ENCODE measurements around the gene TRPM2. TPM values are rescaled to one million over a fixed set of nuclear protein-coding genes. Genes with fewer than 3 reads are reported as not detected.

Gene TRPM2
- total and polyA plus RNA-seq, 2 of the 8 experiments (the other 6 are each of a cell fraction or from before 2014, with no cell fraction given): 0.27 to 0.28 TPM

GRCh38 chr21:44445145-44445812, 91.9 kb downstream of the TRPM2 start:
- Histone ChIP-seq H3K4ac (replicated peaks; ENCODE audit: insufficient read length, low read depth, low read length) (no peak overlapping the region), H3K9ac (replicated peaks in 1 of 4; ENCODE audit: extremely low read depth in 1 of 4, low read depth in 3 of 4, low read length in 3 of 4) (no peak overlapping the region), H3K9me3 (ENCODE audit: insufficient read depth in 2 of 2, low read depth in 1 of 2, low read length in 1 of 2) (no peaks in the 10 kb centered on the region), H3K23ac (ENCODE audit: insufficient read length) (no peak overlapping the region), H3K18ac (ENCODE audit: extremely low read depth, low read length) (no peak overlapping the region), H2AFZ (ENCODE audit: low read length) (no peak overlapping the region), H3K79me2 (ENCODE audit: control insufficient read depth in 1 of 2, insufficient read depth in 2 of 2, low read length in 2 of 2) (no peaks in the 10 kb centered on the region), H4K8ac (ENCODE audit: extremely low read depth, insufficient read depth, low read length) (no peak overlapping the region), H3K79me1 (ENCODE audit: low read depth, low read length) (no peaks in the 10 kb centered on the region), H3K14ac (ENCODE audit: insufficient read length) (no peak overlapping the region), H4K5ac (ENCODE audit: insufficient read length, low read depth, low read length) (no peak overlapping the region), H2BK5ac (ENCODE audit: low read depth, low read length) (no peak overlapping the region), H3K4me3 (ENCODE audit: extremely low read depth in 1 of 4, insufficient read depth in 2 of 4, low read depth in 3 of 4, low read length in 4 of 4) (no peak overlapping the region), H3K4me2 (ENCODE audit: insufficient read depth in 1 of 2, low read depth in 2 of 2, low read length in 2 of 2) (no peak overlapping the region), H3K27ac (ENCODE audit: low read depth, low read length) (no peak overlapping the region), H4K20me1 (replicated peaks in 1 of 2; ENCODE audit: control insufficient read depth in 1 of 2, insufficient read depth in 2 of 2, low read length in 2 of 2) (no peaks in the 10 kb centered on the region), H2AK5ac (ENCODE audit: low read depth, low read length) (no peak overlapping the region), H3K36me3 (ENCODE audit: control insufficient read depth in 2 of 4, insufficient read depth in 4 of 4, low read length in 3 of 4) (no peaks in the 10 kb centered on the region), H4K91ac (replicated peaks; ENCODE audit: insufficient read length, low read length) (no peak overlapping the region), H3K56ac (replicated peaks; ENCODE audit: insufficient read length, low read depth, low read length) (no peak overlapping the region), H3K27me3 (replicated peaks in 1 of 4; ENCODE audit: control insufficient read depth in 3 of 4, extremely low read depth in 1 of 4, insufficient read depth in 3 of 4, low read length in 3 of 4) (no peaks in the 10 kb centered on the region), H3K4me1 (replicated peaks in 1 of 4; ENCODE audit: control insufficient read depth in 3 of 4, insufficient read depth in 4 of 4, low read length in 3 of 4) (no peaks in the 10 kb centered on the region; a peak in 1 of 7 replicates), H2BK12ac (ENCODE audit: low read depth, low read length) (no peak overlapping the region), H2BK120ac (replicated peaks; ENCODE audit: low read depth, low read length) (no peak overlapping the region), H2BK15ac (ENCODE audit: low read length) (no peak overlapping the region), H2BK20ac (ENCODE audit: low read length) (no peak overlapping the region), H3K23me2 (ENCODE audit: low read depth, low read length) (no peaks in the 10 kb centered on the region)
- WGBS, 2 experiments (ENCODE audit: extremely low coverage in 1 of 2, insufficient coverage in 1 of 2, insufficient read length in 1 of 2, insufficient replicate concordance in 2 of 2, low coverage in 1 of 2, low lambda C conversion rate in 2 of 2, missing lambda C conversion rate in 1 of 2): 77% methylated on average over 6 of the region's 19 CpGs; no CpG with 5 or more reads in 1 of the 2 experiments
- FAIRE-seq: no peak
- no peak for TF ChIP-seq YY1 (IDR thresholded peaks at IDR 0.05; ENCODE audit: low read depth, low read length)
- POLR2A ChIA-PET (ENCODE audit: partially characterized antibody): interaction anchor here (0.5 to 1.9 kb wide), 2 partner anchors 40 to 86 kb away, joined by 4 to 5 read pairs; no protein-coding TSS in a partner anchor
- no peak for DNase-seq (ENCODE audit: low read depth in 1 of 2, low spot score in 2 of 2)
- CTCF ChIA-PET (ENCODE audit: partially characterized antibody): interaction anchor here (0.6 to 4.7 kb wide), 13 partner anchors 9 to 111 kb away, joined by 3 to 20 read pairs (median 4); no protein-coding TSS in a partner anchor

Data from H1 (cell line).